Measurements from ENCODE around the gene ABCC4. TPM values are rescaled to one million over a fixed set of nuclear protein-coding genes. Genes with fewer than 3 reads are reported as not detected.

The ABCC4 gene
- total and polyA plus RNA-seq, 4 donors = 0.74 to 22.5 (median 2.0) TPM

DNA sequence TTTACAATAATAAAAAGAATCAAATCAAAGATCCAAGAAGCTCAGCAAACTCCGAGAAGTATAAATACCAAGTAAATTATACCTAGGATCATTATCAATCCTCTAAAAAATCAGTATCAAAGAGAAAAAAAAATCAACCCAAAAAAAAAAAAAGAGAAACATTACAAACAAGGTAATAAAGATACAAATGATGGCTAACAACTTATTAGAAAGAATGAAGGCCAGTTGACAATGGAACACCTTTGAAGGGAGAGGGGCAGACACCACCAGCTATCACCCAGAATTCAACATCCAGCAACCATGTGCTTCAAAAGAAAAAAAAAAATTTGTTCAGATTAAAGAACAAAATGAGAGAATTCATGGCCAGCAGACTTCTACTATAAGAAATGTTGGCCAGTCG lies 77.2 kb downstream of the ABCC4 start (continued):
- TF ChIP-seq REST (IDR thresholded peaks at IDR 0.05) = no peak
- TF ChIP-seq YY1 (IDR thresholded peaks at IDR 0.05) = no peak

- no peaks in the 10 kb centered on the region for H3K9me3 ChIP-seq (ENCODE audit: control insufficient read depth in 4 of 4, low read length in 3 of 4)
- 95% methylated on average over 4 of the region's 4 CpGs for WGBS
- no peaks in the 10 kb centered on the region for H3K4me1 ChIP-seq (ENCODE audit: control insufficient read depth in 4 of 4, insufficient read depth in 4 of 4, low read length in 3 of 4)
- no peaks in the 10 kb centered on the region for H3K36me3 ChIP-seq (ENCODE audit: control insufficient read depth in 4 of 4, insufficient read depth in 3 of 4, low read depth in 1 of 4, low read length in 3 of 4)
- H3K4me3 ChIP-seq (ENCODE audit: low read depth in 1 of 3, low read length in 3 of 3) = no peak overlapping the region
- TF ChIP-seq SP1 (IDR thresholded peaks at IDR 0.05) (no peak), FOXA2 (IDR thresholded peaks at IDR 0.05) (no peak), RAD21 (IDR thresholded peaks at IDR 0.05) (no peak), HNF4A (conservative IDR thresholded peaks at IDR 0.05) (no peak), CTCF (IDR thresholded peaks at IDR 0.05; ENCODE audit: low read depth, low read length, missing input control) (no peak), TAF1 (conservative IDR thresholded peaks at IDR 0.05) (no peak), EGR1 (IDR thresholded peaks at IDR 0.05; ENCODE audit: low read depth in 2 of 2) (no peak), FOXA1 (IDR thresholded peaks at IDR 0.05) (no peak), NR2F2 (IDR thresholded peaks at IDR 0.05) (no peak)
- TF ChIP-seq, protein P1, sequence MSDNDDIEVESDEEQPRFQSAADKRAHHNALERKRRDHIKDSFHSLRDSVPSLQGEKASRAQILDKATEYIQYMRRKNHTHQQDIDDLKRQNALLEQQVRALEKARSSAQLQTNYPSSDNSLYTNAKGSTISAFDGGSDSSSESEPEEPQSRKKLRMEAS (IDR thresholded peaks at IDR 0.05) = no peak
- TF ChIP-seq, protein P2, sequence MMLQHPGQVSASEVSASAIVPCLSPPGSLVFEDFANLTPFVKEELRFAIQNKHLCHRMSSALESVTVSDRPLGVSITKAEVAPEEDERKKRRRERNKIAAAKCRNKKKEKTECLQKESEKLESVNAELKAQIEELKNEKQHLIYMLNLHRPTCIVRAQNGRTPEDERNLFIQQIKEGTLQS (IDR thresholded peaks at IDR 0.05) = no peak
- no peaks in the 10 kb centered on the region for H3K27me3 ChIP-seq (ENCODE audit: control insufficient read depth in 4 of 4, insufficient read depth in 4 of 4, low read length in 3 of 4)
- H3K27ac ChIP-seq (ENCODE audit: low read depth in 1 of 2, low read length in 2 of 2) = no peak overlapping the region
- DNase-seq (ENCODE audit: low spot score) = no peak
- no peak overlapping the region for H3K9ac ChIP-seq (ENCODE audit: low read depth in 1 of 2, low read length in 2 of 2)
Measured at GRCh38 chr13:95222733-95223018, 78.6 kb downstream of the ABCC4 start.

DNA sequence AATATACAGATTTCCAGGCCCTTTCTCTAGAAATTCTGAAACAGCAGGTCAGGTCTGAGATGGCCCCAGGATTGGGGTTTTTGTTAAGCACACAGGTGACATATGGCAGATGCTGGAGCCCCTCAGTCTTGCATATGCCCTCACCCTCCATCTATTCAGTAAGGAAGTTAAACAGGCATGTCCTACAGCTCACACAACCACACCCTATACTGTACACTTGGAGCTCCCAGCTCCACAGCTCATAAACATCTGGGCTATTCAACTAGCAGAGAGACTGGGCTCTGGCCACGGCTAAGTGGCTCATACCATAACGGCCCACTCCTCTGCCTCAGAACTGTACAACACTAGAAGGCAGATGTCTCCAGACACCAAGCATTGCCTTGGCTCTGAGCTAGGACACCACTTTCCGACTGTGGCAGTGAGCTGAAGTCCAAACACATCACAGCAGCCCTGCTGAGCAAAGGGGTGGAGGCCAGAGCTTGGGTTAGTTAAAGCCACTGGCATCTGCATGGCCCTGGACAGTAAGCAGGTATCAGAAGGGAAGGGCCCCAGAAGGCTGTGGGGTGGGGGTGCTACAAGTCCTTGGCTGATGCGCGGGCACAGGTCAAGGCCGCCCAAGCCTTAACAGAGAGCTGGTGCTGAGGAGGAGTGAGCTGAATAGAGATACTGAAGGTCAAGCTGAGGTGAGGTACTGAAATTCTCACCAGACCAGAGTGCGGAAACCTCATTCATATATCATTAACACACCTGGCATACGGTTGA lies 79.1 kb downstream of the ABCC4 start:
- Histone ChIP-seq H3K27ac (ENCODE audit: low read depth in 1 of 2, low read length in 2 of 2) (no peak overlapping the region), H3K9ac (ENCODE audit: low read depth in 1 of 2, low read length in 2 of 2) (no peak overlapping the region), H3K27me3 (ENCODE audit: control insufficient read depth in 4 of 4, insufficient read depth in 4 of 4, low read length in 3 of 4) (no peaks in the 10 kb centered on the region), H3K9me3 (ENCODE audit: control insufficient read depth in 4 of 4, low read length in 3 of 4) (no peaks in the 10 kb centered on the region), H3K4me3 (ENCODE audit: low read depth in 1 of 3, low read length in 3 of 3) (no peak overlapping the region), H3K4me1 (ENCODE audit: control insufficient read depth in 4 of 4, insufficient read depth in 4 of 4, low read length in 3 of 4) (no peaks in the 10 kb centered on the region), H3K36me3 (ENCODE audit: control insufficient read depth in 4 of 4, insufficient read depth in 3 of 4, low read depth in 1 of 4, low read length in 3 of 4) (no peaks in the 10 kb centered on the region)
- DNase-seq (ENCODE audit: low spot score) = no peak
- 85% methylated on average over 8 of the region's 8 CpGs for WGBS
- TF ChIP-seq SP1 (IDR thresholded peaks at IDR 0.05) = no peak
- TF ChIP-seq FOXA2 (IDR thresholded peaks at IDR 0.05) = no peak
- TF ChIP-seq HNF4G (IDR thresholded peaks at IDR 0.05) = no peak
- TF ChIP-seq, protein P2 (IDR thresholded peaks at IDR 0.05) = no peak
- TF ChIP-seq RXRA (IDR thresholded peaks at IDR 0.05) = no peak
- TF ChIP-seq REST (IDR thresholded peaks at IDR 0.05) = no peak
- TF ChIP-seq HNF4A (conservative IDR thresholded peaks at IDR 0.05) = no peak
- TF ChIP-seq, protein P1 (IDR thresholded peaks at IDR 0.05) = no peak
- TF ChIP-seq TAF1 (conservative IDR thresholded peaks at IDR 0.05) = no peak
- TF ChIP-seq JUND (IDR thresholded peaks at IDR 0.05) = no peak
- TF ChIP-seq RAD21 (IDR thresholded peaks at IDR 0.05) = no peak
- no peak for TF ChIP-seq EGR1 (IDR thresholded peaks at IDR 0.05; ENCODE audit: low read depth in 2 of 2)
- no peak for TF ChIP-seq GABPA (IDR thresholded peaks at IDR 0.05 in 1 of 2, conservative IDR thresholded peaks at IDR 0.05 in 1 of 2)
- TF ChIP-seq YY1 (IDR thresholded peaks at IDR 0.05) = no peak
